Hematopoietic multipotent progenitor cell treated with erythropoietin and hydrocortisone succinate and interleukin-3 and kit ligand, for 15 days (in vitro differentiated cells): ENCODE results near the gene OR4D2.
"Not testable (repeated sequence)": the region's sequence is repeated elsewhere in the genome, so short reads cannot be mapped to it uniquely, and the experiment has no call there.

Experiments used
- DNase-seq: peaks from one replicate; pipeline ENCODE4 v3.0.0-alpha.2; 2015; ENCODE audit warnings: low spot score

Gene OR4D2

GRCh38 chr17:58166682-58167081 lies at the start of gene OR4D2:
Gene OR4D2 (plus strand): TSS chr17:58166982. CDS start chr17:58169656, 2,674 bp downstream.
- DNase-seq = no peak

DNA sequence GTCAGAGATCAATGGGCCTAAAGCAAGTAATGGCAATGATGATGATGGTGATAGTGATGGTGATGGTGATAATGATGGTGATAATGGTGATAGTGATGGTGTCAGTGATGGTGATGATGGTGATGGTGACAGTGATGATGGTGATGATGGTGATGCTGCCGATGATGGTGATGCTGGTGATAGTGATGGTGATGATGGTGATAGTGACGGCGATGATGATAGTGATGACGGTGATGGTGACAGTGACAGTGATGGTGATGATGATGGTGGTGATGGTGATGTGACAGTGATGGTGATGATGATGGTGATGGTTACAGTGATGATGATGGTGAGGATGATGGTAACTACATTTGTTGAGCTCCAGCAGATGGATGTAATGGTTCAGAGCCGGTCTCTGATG lies 49.4 kb upstream of the OR4D2 start:
- DNase-seq = no peak

- DNase-seq = no peak
Measured at GRCh38 chr17:58119491-58119890, 47.3 kb upstream of the OR4D2 start.

DNA sequence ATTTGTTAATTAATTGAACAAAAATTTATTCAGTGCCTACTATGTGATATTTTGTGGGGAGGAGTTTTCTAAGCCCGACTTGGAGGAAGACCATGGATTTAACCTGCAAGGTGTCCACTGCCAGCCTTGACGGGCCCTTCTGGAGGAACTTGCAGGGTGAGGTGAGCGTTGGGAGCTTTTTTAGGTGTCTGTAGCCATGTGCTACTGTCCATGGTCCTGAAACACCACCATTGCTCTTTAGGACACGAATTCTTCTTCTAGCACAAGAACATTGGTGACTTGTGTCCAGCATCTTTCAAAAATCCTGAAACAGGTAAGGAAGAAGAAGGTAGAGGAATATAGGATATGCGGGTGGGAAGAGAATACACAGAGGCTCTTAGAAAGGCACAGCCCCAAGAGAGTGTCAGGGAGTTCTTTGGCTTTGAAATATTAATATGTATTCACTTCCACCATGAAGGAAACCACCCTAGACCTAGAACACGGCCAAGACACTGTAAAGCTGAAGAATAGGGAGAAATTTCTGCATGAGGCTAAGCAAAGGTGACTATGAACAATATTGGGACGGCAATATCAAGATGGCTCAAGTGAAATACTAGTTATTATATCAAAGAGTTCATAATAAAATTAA lies 46.5 kb upstream of the OR4D2 start:
- peak; percentile 18 for DNase-seq

GRCh38 chr17:58121925-58122324 lies 44.9 kb upstream of the OR4D2 start:
- no peak for DNase-seq

- DNase-seq = no peak
Measured at GRCh38 chr17:58127846-58128245, 38.9 kb upstream of the OR4D2 start.

DNA sequence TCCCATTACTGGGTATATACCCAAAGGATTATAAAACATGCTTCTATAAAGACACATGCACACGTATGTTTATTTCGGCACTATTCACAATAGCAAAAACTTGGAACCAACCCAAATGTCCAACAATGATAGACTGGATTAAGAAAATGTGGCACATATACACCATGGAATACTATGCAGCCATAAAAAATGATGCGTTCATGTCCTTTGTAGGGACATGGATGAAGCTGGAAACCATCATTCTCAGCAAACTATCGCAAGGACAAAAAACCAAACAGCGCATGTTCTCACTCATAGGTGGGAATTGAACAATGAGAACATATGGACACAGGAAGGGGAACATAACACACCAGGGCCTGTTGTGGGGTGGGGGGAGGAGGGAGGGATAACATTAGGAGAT lies 34.1 kb upstream of the OR4D2 start:
- not testable (repeated sequence) for DNase-seq

GRCh38 chr17:58136669-58137279 lies 30.0 kb upstream of the OR4D2 start:
- no peak for DNase-seq

DNA sequence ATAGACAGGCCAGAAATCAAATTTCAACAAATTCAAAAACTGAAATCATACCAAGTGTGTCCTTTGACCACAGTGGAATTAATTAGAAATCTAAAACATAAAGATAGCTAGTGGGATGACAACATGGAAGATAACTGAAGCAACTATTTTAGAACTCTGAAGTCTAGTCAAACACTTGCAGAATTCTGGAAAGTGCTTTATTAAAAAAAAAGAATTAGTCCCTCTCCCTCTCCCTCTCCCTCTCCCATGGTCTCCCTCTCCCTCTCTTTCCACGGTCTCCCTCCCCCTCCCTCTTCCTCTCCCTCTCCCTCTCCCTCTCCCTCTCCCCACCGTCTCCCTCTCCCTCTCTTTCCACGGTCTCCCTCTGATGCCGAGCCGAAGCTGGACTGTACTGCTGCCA lies 25.3 kb upstream of the OR4D2 start:
- no peak for DNase-seq

- DNase-seq = not testable (repeated sequence)
Measured at GRCh38 chr17:58143335-58143734, 23.4 kb upstream of the OR4D2 start.

DNA sequence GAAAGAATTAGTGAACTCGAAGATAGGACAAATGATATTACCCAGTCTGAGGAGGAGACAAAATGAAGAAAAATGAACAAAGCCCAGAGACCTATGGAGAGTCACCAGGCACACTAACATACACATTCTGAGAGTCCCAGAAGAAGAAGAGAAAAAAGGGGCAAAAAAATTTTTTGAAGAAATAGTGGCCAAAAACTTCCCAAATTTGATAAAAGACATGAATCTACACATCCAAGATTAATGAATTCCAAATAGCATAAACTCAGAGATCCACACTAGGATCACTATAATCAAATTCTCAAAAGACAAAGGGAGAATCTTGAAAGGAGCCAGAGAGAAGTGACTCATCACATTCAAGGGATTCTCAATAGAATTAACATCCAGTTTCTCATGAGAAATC lies 22.0 kb upstream of the OR4D2 start:
- DNase-seq = no peak

DNA sequence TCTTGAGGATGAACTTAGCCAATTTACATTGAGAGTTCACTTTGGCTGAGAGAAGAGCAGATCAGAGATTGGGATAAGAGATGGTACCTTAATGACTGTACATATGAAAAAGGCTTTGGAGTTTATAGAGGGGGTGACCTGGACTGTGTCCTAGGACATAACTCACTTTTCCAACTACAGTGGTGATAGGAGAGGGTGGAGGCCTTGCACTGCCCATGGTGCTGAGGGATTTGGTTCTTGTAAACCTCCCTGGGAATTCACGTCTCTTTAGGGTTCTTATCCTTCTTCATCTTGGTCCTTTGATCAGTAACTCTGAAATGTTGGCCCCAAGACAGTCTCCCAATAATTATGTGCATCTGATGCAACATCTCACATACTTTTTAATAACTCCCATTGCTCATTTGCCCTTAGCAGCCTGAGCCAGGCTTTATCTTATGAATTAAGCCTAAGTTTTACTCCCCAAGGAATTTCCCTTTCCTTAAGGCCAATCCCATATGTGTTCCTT lies 18.8 kb upstream of the OR4D2 start, which contains the start of gene OR4D1:
OR4D1 (plus strand) TSS at position 455 of the 505 bp plus-strand sequence. CDS start 6,770 bp downstream, outside the sequence.
- DNase-seq = no peak

GRCh38 chr17:58148609-58149008 lies 18.2 kb upstream of the OR4D2 start:
- DNase-seq = no peak

GRCh38 chr17:58150394-58150793 lies 16.4 kb upstream of the OR4D2 start:
- DNase-seq = no peak

DNA sequence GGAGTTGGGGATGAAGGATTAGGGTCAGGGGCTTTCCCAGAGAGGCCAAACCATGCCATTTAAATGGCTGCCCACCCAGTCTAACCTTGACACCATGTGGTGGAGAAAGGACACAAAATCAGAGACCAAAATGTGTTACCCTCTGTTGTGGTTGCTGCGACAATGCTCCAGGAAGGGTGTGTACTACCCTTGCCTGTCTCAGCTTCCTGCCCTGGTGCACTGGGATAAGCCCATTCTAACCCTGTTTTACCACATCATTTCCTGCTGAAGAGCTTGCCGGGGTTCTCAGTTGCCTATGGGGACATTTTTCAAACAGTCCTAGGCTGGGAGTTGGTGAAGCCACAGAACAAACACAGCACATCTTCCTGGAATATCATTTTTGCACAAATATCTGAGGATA lies 13.7 kb upstream of the OR4D2 start:
- no peak for DNase-seq

- no peak for DNase-seq
Measured at GRCh38 chr17:58153671-58154070, 13.1 kb upstream of the OR4D2 start.

- no peak for DNase-seq
Measured at GRCh38 chr17:58156839-58157803, 9.7 kb upstream of the OR4D2 start.

DNA sequence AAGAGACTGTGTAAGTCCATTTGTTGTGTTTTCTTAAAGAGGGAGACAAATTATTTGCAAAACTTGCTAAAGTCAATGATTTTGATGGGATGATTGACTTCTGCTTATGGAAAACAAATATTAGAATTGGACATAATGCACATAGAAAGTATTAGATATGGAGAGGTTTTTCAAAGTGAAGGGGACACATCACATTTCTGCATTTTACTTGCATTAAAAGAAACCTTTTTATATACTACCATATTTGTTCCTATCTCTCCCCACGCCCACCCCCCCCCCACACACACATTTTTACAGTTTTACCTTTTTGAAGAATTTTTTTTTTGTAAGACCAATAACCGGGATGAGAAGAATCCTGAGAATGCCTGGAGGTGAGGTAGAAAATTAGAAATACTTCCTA lies 8.6 kb upstream of the OR4D2 start:
- no peak for DNase-seq

GRCh38 chr17:58161566-58161965 lies 5.2 kb upstream of the OR4D2 start:
- DNase-seq = no peak

DNA sequence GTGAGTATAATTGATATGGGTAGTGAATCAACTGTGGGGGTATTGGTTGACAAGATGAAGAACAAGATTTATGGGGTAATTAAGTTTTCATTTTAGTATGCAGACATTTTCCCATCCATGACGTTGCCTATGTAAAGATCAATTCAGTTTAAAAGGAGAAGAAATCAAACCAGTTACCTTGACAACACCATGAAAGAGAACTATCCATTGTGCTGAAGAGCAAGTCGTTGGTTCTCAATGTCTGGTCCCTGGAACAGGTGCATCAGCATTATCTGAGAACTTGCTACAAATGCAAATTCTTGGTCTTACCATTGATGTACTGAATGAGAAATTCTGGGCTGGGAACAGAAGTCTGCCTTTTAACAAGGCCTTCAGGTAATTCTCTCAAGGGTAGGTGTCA lies 801 bp upstream of the OR4D2 start:
- DNase-seq = no peak

DNA sequence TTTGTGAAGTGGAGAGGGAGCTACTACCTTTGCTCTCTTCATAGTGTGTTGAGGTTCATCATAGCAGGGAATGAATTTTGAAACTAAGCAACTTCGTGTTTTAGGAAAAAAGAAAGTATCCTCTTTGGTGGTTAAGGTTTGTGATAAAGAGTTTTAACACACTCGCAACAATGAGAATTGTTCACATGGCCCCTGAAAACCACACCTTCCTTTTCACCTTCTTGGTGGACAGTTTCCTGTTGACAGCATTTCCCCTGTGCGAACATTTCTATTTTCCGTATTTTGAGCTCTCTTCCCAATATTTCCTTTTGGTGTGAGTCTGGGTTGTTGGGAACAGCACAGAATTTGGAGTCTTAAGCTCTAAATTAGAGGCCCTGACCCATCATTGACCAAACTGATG lies 3.8 kb downstream of the OR4D2 start:
- no peak for DNase-seq

- DNase-seq = no peak
Measured at GRCh38 chr17:58172369-58173071, 5.7 kb downstream of the OR4D2 start.
